KMS-11 (cell line): Measurements from ENCODE around the gene POLR3K.
"Not testable (repeated sequence)": the region's sequence is repeated elsewhere in the genome, so short reads cannot be mapped to it uniquely, and the experiment has no call there.

Experiments used
- H2AFZ ChIP-seq: fragments of 200-600 bp; sonication (generic); 2 replicates; pipeline ENCODE4 v1.6.1; 2016; ENCODE audit warnings: antibody characterized with exemption, mixed run types, low read depth
- H3K27ac ChIP-seq: fragments of 200-600 bp; sonication (generic); 2 replicates; pipeline ENCODE4 v1.6.1; 2016; ENCODE audit warnings: mild to moderate bottlenecking, mixed run types
- H3K27me3 ChIP-seq: fragments of 200-600 bp; sonication (generic); 2 replicates; pipeline ENCODE4 v1.6.1; 2017; ENCODE audit warnings: mild to moderate bottlenecking, low read depth, mixed run types, moderate library complexity; ENCODE audit not compliant: insufficient read depth
- H3K36me3 ChIP-seq: fragments of 200-600 bp; sonication (generic); 2 replicates; pipeline ENCODE4 v1.6.1; 2017; ENCODE audit warnings: mild to moderate bottlenecking, mixed run types; ENCODE audit not compliant: insufficient read depth
- H3K4me1 ChIP-seq: fragments of 200-600 bp; sonication (generic); 2 replicates; pipeline ENCODE4 v1.6.1; 2016; ENCODE audit warnings: mild to moderate bottlenecking, low read depth, mixed run types; ENCODE audit not compliant: poor library complexity, severe bottlenecking
- H3K4me2 ChIP-seq: fragments of 200-600 bp; sonication (generic); 2 replicates; pipeline ENCODE4 v1.7.0; 2016; ENCODE audit warnings: mild to moderate bottlenecking, mixed run types
- H3K4me3 ChIP-seq: fragments of 200-600 bp; sonication (generic); IDR thresholded peaks from 2 replicates; pipeline ENCODE4 v1.6.1; 2017; ENCODE audit warnings: low read depth, low read length, mixed read lengths; ENCODE audit not compliant: insufficient read depth
- H3K79me2 ChIP-seq: fragments of 200-600 bp; sonication (generic); 2 replicates; pipeline ENCODE4 v1.6.1; 2016; ENCODE audit warnings: low read depth, mixed run types; ENCODE audit not compliant: insufficient read depth
- H3K9ac ChIP-seq: fragments of 200-600 bp; sonication (generic); 2 replicates; pipeline ENCODE4 v1.6.1; 2016; ENCODE audit warnings: mild to moderate bottlenecking, mixed run types
- H4K20me1 ChIP-seq: fragments of 200-600 bp; sonication (generic); 2 replicates; pipeline ENCODE4 v1.6.1; 2016; ENCODE audit warnings: mild to moderate bottlenecking, mixed run types; ENCODE audit not compliant: insufficient read depth
- CTCF ChIP-seq: fragments of 200-600 bp; sonication (generic); conservative IDR thresholded peaks from 2 replicates; pipeline ENCODE4 v1.6.1; 2017; ENCODE audit warnings: low read depth, mild to moderate bottlenecking, antibody characterized with exemption, low read length, moderate library complexity, mixed read lengths

POLR3K gene

GRCh38 chr16:34648-34987, 18.8 kb downstream of the POLR3K start:
- no peaks in the 10 kb centered on the region for H3K36me3 ChIP-seq
- no peaks in the 10 kb centered on the region for H4K20me1 ChIP-seq
- no peaks in the 10 kb centered on the region for H3K27me3 ChIP-seq
- no peak for TF ChIP-seq CTCF
- H3K4me1 ChIP-seq, result peaks cover 18% of the 10 kb centered on the region
- H3K79me2 ChIP-seq, result no peaks in the 10 kb centered on the region
- no peak overlapping the region for H2AFZ ChIP-seq
- H3K27ac ChIP-seq, result no peak overlapping the region
- H3K9ac ChIP-seq, result no peak overlapping the region
- H3K4me2 ChIP-seq, result no peak overlapping the region
- H3K4me3 ChIP-seq, result no peak overlapping the region

- TF ChIP-seq CTCF, result no peak
- H3K4me1 ChIP-seq, result peaks cover 12% of the 10 kb centered on the region
- no peak overlapping the region for H2AFZ ChIP-seq
- no peaks in the 10 kb centered on the region for H3K79me2 ChIP-seq
- H3K9ac ChIP-seq, result no peak overlapping the region
- H3K27me3 ChIP-seq, result no peaks in the 10 kb centered on the region
- H3K27ac ChIP-seq, result no peak overlapping the region
- no peak overlapping the region for H3K4me3 ChIP-seq
- no peaks in the 10 kb centered on the region for H3K36me3 ChIP-seq
- no peak overlapping the region for H3K4me2 ChIP-seq
- no peaks in the 10 kb centered on the region for H4K20me1 ChIP-seq
Observed at GRCh38 chr16:33877-34647, 19.3 kb downstream of the POLR3K start.

GRCh38 chr16:33154-33876, 20.1 kb downstream of the POLR3K start:
- H3K27ac ChIP-seq, H3K4me3 ChIP-seq, H3K36me3 ChIP-seq, H3K9ac ChIP-seq, H4K20me1 ChIP-seq, H3K27me3 ChIP-seq, H3K4me1 ChIP-seq, H2AFZ ChIP-seq, H3K79me2 ChIP-seq, H3K4me2 ChIP-seq: not testable (repeated sequence)

- not testable (repeated sequence) for H2AFZ ChIP-seq, H3K36me3 ChIP-seq, H3K4me2 ChIP-seq, H3K9ac ChIP-seq, H3K79me2 ChIP-seq, H3K27me3 ChIP-seq, H3K4me1 ChIP-seq, H3K27ac ChIP-seq, H3K4me3 ChIP-seq, H4K20me1 ChIP-seq
Observed at GRCh38 chr16:30627-31026, 22.8 kb downstream of the POLR3K start.

- H4K20me1 ChIP-seq, H2AFZ ChIP-seq, H3K4me2 ChIP-seq, H3K9ac ChIP-seq, H3K27me3 ChIP-seq, H3K27ac ChIP-seq, H3K4me3 ChIP-seq, H3K36me3 ChIP-seq, H3K79me2 ChIP-seq, H3K4me1 ChIP-seq: not testable (repeated sequence)
Observed at GRCh38 chr16:25926-26348, 27.5 kb downstream of the POLR3K start.

- H3K27ac ChIP-seq, H4K20me1 ChIP-seq, H2AFZ ChIP-seq, H3K27me3 ChIP-seq, H3K9ac ChIP-seq, H3K79me2 ChIP-seq, H3K4me1 ChIP-seq, H3K4me3 ChIP-seq, H3K36me3 ChIP-seq, H3K4me2 ChIP-seq: not testable (repeated sequence)
Observed at GRCh38 chr16:24151-24550, 29.3 kb downstream of the POLR3K start.

GRCh38 chr16:20886-21285, 32.5 kb downstream of the POLR3K start:
- not testable (repeated sequence) for H3K79me2 ChIP-seq, H3K4me2 ChIP-seq, H3K4me3 ChIP-seq, H4K20me1 ChIP-seq, H3K27me3 ChIP-seq, H3K4me1 ChIP-seq, H3K27ac ChIP-seq, H2AFZ ChIP-seq, H3K36me3 ChIP-seq, H3K9ac ChIP-seq

- H2AFZ ChIP-seq, H3K27me3 ChIP-seq: not testable (repeated sequence)
Observed at GRCh38 chr16:17062-17765, 36.2 kb downstream of the POLR3K start.

More at GRCh38 chr16:17062-17765, 36.2 kb downstream of the POLR3K start:
- not testable (repeated sequence) for H3K9ac ChIP-seq, H3K27ac ChIP-seq, H3K4me1 ChIP-seq, H4K20me1 ChIP-seq, H3K79me2 ChIP-seq, H3K36me3 ChIP-seq, H3K4me2 ChIP-seq, H3K4me3 ChIP-seq
